HPDE6-E6E7 (cell line): ENCODE results near the gene ELP6.
"Not testable (repeated sequence)": the region's sequence is repeated elsewhere in the genome, so short reads cannot be mapped to it uniquely, and the experiment has no call there.

Experiments used
- DNase-seq: peaks from one replicate; pipeline ENCODE4 v3.0.0; 2011; ENCODE audit warnings: missing footprints; ENCODE audit errors: extremely low spot score

Gene ELP6

DNA sequence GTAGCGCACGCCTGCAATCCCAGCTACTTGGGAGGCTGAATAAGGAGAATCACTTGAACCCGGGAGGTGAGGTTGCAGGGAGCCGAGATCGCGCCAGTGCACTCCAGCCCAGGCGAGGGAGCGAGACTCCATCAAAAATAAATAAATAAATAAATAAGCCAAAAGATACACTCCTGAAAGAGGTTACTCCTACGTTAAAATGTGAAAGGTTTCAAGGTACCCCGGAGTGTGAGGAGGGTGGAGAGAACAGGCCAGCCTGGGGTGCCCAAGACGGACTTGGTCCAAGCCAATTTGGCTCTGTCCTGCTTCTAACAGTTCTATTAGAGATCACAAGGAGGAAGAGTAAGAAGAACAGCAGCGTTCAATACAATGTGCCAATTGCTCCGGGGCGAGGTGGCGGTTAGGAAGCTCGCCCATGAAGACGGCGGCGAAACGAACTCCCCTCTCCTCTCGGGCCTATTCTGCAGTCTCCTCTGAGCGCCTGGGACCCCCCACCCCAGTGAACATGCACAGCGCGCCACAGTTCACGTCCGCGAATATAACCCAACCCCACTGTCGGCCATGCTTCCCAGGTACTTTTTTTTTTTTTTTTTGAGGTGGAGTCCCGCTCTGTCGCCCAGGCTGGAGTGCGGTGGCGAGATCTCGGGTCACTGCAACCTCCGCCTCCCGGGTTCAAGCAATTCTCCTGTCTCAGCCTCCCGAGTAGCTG, 942 bp downstream of the ELP6 start:
- no peak for DNase-seq

DNA sequence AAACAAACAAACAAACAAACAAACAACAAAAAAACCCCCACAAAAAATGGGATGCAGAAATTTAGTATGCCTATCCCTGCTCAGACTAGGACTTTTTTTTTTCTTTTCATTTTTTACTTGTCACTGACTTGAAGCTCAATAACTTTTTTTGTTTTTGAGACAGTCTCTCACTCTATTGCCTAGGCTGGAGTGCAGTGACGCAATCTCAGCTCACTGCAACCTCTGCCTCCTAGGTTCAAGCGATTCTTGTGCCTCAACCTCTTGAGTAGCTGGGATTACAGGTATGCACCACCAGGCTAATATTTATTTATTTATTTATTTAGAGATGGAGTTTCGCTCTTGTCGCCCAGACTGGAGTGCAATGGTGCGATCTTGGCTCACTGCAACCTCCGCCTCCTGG, 8.2 kb downstream of the ELP6 start:
- not testable (repeated sequence) for DNase-seq

DNA sequence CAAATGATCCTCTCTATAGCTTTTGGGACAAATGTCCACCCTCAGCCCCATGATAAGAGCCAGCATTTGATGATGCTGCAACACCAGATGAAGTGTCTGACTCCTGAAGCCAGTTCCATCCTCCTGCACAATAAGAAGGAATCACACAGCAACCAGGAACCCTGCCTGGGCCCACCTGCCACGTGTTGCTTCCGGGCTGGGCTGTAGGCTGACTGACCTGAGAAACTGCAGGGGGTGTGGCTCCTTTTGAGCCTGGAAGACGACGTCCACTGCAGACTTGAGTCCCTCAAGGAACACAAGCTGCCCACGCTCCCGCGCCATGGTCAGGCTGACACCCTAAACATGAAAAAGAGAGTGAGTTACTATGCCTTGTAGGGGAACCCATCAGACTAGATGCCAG, 9.4 kb downstream of the ELP6 start:
- no peak for DNase-seq

DNA sequence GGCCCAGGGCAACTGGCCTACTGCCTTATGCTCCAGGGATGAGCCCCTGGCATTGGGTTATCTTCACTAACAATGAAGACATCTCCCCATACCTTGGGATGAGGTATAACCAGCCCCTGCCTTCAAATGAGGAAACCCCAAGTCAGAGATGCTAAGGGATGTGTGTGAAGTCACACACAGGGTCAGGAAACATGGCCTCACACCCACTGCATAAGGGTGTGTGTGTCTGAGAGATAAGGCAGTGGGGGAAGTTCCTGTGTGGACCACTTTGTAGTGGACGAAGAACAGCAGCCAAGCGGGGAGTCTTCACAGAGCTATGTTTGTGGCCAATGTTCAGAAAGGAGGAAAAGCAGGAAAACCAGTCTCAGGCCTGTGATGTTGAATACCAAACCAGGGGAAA, 10.5 kb downstream of the ELP6 start:
- DNase-seq: no peak

DNA sequence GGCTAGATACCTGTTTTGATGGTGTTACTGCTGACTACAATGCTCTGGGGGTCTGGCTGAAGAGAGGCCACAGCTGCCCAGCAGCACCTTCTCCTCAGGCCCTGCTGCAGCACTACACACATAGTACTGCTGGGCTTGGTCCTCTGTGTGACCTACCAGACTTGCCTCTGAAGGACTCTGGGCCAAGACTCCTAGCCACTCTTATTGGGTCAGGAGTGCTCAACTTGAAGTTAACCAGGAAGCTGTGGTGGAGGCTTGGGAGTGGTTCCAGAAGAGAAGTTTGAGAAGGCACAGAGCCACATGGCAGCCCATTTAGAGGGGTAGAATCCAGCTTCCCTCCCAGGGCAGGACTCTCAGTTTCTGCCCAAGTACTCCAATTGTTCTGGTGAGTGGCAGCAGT, 16.6 kb downstream of the ELP6 start:
- no peak for DNase-seq

DNA sequence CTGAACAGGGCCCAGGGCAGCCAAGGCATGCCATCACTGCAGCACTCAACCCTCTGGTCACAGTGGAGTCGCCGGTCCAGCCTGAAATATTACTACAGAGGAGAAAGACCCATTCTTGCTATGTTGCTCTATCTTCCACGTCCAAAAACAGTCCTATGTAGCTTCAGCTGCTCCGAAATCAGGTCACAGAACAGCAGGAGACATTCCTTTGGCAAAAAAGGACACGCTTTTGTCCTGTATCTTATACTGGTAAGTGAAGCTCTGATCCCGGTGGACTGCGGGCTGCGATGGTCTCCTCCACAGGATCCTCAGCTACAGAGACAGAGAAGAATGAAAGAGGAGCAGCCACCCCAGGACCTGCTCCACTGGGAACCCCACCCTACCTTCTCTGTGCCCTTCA, 17.6 kb downstream of the ELP6 start:
- no peak for DNase-seq

DNA sequence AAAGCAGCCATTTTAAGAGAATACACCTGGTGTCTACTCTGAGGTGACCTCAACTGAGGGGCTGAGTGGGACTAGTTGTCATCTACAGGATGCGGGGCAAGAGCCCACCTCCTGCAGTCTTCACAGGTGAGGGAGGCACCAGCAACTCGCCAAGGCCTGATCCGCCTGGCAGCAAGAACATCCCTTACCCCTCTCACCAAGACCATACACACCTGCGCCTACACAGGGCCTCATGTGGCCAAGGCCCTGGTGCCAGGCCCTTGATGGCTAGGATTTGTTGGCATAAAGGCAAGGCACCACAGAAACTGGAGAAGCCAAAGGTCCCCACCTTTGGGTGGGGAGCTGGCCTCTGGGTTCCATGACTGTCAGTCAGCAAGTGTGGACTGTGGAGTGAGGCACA, 18.4 kb downstream of the ELP6 start:
- no peak for DNase-seq

DNA sequence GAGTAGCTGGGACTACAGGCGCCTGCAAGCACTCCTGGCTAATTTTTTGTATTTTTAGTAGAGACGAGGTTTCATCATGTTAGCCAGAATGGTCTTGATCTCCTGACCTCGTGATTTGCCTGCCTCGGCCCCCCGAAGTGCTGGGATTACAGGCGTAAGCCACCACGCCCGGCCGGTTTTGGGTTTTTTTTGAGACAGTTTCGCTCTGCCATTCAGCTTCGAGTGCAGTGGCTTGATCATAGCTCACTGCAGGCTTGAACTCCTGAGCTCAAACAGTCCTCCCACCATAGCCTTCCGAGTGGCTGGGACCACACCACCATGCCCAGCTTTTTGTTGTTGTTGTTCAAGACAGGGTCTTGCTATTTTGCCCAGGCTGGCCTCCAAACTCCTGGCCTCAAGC, 21.7 kb downstream of the ELP6 start:
- DNase-seq: no peak

DNA sequence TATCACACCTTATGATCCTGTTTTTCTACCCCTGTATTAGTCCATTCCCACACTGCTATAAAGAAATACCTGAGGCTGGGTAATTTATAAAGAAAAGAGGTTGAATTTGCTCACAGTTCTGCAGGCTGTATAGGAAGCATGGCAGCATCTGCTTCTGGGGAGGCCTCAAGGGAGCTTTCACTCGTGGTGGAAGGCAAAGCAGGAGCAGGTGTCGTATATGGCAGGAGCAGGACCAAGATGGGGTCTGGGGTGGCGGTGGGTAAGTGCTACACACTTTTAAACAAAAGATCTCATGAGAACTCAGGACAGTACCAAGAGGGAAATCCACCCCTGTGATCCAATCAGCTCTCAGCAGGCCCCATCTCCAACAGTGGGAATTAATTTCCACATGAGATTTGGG, 22.3 kb downstream of the ELP6 start:
- DNase-seq: no peak

DNA sequence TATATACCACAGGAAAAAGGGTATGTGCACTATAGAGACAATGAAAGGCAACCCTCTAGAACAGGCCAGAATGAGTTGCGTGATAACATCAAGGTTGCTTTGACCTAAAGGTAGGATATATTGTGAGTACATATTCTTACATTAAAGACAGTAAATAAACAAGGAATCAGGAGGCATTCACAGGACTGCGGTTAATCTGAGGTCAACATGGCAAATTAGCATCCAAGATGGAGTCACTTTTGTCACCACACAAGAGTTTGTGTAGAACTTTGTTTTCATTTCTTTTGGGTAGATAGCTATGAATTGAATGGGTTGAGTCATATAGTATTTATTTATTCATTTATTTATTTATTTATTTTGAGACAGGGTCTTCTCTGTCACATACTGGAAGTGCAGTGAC, 26.2 kb downstream of the ELP6 start:
- DNase-seq: no peak

DNA sequence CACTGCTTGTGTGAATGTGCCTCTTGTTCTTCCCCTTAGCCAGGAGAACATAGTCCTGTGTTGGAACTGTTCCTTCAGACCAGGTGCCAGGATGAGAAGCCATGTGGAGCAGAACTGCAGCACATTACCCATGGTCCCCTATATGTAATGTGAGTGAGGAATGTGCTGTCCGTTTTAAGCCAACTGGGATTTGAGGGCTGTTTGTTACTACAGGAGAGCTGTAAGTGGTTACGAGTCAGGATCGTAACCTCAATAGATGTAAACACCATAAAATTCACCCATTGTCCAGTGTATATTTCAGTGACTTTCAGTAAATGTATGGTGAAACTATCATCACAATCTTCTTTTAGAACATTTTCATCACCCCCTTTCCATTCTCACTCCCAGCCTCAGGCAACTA, 27.7 kb downstream of the ELP6 start:
- DNase-seq: no peak

DNA sequence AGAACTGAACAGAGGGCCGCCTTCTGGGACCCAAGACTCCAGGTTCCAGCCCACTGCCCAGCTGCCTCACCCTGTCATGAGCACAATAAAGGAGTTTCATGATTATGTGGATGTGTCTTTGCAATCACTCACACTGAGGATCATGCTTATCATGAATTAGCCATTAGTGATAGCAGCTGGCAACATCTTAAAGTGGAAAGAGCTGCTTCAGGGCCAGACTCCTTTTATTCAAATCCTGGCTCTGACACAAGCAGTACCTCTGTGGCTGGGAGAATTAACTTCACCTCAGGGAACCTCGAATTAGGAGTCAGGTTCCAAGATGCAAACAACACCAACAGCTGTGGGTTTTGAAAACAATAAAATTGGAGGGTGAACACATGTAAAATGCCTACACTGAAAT, 31.1 kb downstream of the ELP6 start:
- DNase-seq: no peak

DNA sequence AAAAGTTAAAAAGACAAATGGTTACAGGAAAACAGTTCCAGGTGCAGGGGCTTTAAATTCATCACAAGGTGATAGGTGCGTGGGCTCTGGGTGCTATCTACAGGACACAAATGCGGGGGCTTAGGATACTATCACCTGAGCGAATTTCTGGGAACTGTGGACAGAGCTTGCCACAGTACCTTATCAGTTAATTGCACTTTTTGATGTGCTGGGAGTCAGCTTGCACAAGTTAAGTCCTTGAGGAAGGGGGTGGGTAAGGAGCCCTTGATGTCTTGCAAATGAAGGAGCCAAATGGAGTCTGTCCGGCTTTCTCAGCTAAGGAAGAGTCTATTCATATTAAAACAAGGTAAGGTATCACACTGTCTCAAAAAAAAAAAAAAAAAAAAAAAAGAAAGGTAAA, 31.7 kb downstream of the ELP6 start:
- DNase-seq: not testable (repeated sequence)

DNA sequence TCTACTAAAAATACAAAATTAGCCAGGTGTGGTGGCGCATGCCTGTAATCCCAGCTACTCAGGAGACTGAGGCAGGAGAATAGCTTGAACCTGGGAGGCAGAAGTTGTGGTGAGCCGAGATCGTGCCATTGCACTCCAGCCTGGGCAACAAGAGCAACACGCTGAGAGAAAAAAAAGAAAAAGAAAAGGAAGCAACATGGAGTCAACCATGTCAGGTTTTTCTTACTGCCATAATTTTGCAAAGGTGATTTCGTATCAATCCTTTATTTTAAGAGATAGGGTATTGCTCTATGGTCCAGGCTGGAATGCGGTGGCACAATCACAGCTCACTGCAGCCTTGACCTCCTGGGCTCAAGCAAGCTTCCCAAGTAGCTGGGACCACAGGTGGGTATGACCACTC, 33.2 kb downstream of the ELP6 start:
- not testable (repeated sequence) for DNase-seq

DNA sequence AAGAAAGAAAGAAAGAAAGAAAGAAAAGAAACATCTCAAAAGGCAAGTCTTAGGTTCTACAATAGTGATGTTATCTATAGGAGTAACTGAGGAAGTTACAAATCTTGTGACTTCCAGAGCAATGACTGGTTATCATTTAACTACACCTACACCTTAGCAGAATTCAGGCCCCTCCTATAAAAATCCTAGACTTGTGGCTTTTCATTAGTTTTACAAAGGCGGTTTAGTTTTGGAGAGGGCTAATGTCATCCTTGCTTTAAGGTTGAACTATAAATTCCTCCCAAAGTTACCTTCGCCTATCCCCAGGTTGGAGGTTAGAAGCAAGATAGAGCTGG, 33.7 kb downstream of the ELP6 start:
- no peak for DNase-seq

DNA sequence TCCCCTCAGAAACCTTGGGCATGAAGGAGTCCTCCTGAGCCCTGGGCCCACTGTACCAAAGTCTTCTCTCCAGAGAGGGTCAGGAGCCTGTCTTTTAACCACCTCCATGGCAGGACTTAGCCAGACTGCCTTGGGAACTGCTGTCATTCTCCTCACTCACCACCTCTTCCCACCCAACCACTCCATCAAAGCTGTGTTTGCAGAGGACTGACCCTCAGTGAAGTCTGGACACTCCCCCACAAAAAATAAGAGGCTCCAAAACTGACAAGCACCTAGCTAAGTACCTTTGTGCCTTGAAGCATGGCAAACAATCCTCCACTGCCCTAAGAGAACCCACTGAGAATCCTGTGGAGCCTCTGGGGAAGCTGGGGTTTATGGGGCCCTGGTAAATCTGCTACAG, 35.5 kb downstream of the ELP6 start:
- DNase-seq: no peak

DNA sequence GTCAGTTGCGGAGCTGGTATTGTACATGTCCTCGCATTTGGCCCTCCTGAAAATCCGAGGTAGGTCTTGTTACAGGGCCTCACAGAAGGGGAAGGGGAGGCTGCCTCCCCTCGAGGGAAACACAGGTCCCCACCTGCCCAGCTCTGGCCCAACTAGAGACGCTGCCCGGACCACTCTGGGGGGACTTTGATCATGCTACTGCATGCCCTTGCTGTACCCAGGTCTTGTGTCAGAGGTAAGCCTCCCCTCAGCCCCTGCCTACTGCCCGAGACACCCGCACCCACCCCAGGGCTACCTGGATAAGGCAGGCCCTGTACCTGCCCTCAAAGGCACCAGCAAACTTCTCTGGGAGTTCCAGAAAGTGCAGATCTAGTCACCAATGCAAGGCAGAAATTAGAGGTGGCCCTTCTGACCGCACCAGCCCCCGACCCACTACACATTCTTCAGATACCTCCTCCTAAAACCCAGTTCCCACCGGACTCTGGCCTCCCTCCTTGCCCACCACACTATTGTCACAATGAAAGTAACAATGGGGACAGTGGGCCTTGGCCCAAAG, 36.8 kb downstream of the ELP6 start:
- no peak for DNase-seq

DNA sequence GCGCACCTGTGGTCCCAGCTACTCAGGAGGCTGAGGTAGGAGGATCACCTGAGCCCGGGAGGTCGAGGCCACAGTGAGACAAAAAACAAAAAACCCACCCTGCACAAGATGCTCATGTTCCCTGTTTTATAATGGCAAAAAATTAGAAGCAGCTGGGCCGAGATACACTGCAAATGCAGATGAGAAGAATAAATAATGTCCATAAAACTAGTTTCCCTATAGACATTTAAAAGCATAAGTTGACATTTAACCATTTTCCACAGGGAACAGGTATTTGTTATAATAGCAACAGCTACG, 37.2 kb downstream of the ELP6 start:
- no peak for DNase-seq

DNA sequence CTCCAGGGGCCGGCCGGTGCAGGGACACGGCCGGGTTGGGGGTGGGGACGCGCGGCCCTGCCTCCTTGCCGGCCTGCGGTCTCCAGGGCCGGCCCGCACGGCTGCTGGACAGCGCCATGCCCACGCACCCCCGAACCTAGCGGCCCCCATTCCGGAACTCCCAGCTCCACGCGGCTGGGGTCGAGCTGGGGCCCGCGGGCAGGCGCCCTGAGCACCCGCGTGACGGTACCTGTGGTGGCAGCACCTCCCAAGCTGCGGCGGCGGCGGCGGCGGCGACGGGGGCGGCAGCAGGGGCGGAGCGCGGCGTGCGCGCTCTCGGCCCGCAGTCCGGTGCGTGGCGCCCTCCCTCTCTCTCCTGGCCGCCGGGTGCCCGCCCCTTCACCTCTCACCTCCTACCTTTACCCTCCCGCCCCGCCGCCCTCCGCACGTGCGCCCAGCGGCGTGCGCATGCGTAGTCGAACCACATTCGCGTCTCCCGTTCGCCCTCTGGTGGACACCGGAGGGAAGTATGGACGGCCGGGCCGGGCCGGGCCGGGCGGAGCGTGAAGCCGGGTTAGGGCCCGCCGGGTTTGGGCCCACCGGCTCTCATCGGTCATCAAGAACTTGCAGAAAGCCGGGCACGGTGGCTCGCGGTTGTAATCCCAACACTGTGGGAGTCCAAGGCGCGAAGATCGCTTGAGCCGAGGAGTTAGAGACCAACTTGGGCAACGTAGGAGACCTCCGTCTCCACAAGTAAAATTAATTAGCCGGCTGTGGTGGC, 37.8 kb downstream of the ELP6 start, which contains the start of gene SCAP:
Gene SCAP, minus strand, starts transcription at position 372 of the 760 bp plus-strand sequence. CDS start 32,948 bp downstream, outside the sequence.
- peak; percentile 31 for DNase-seq

DNA sequence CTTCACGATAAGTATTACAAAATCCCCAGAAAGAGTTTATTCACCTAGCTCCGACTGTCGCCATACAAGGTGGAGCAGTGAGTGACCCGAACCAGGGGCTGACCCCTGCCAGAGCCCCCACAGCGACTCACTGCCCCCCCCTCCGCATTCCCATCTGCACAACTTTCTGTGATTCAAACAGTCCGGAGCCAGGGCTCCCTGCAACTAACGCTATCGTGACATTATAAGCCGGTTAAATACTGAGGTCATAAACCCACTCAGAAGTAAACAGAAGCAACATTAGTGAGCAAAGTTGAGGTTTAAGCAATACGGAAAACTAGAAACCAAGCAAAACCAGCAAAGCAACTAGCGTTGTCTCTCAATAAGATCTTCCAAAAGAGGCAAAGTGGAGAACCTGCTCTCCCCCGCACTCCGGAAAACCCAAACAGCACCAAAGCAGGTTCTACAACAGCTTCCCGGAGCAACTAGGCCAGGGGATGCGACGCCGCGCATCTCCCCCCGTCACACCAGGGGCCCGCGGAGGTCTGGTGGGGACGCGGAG, 38.4 kb downstream of the ELP6 start:
- peak; percentile 2 for DNase-seq

DNA sequence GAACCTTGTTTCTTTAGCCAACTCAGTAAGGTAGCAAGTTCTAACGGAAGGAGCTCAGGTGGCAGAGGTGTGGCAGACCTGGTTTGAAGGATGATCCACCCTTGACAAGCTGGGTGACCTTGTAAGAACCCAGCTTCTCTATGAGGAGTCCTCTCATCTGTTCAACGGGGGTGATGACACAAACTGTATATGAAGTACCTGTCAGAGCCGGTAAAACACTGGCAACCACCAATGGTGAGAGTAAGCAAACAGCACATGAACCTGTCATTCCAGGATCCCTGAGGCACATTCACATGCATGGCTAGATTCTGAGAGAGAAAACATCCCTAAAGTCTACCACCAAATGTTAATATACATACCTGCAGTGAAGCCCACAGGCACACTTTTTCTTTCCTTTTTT, 40.1 kb downstream of the ELP6 start:
- DNase-seq: no peak

DNA sequence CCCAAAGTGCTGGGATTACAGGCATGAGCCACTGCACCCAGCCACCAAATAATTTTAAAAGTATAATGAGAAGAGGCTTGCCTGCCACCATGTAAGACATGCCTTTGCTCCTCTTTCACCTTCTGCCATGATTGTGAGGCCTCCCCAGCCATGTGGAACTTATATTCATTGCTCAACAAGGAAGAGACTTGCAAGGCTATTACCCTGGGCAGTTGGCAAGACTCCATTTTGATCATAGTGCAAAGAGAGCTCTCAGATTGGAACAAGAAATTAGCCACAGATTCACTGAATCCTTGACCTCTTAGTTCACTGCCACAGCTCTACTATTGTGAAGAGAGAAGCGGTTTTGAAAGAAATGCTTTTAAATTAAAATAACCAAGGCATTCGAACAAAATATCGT, 43.9 kb downstream of the ELP6 start:
- no peak for DNase-seq

DNA sequence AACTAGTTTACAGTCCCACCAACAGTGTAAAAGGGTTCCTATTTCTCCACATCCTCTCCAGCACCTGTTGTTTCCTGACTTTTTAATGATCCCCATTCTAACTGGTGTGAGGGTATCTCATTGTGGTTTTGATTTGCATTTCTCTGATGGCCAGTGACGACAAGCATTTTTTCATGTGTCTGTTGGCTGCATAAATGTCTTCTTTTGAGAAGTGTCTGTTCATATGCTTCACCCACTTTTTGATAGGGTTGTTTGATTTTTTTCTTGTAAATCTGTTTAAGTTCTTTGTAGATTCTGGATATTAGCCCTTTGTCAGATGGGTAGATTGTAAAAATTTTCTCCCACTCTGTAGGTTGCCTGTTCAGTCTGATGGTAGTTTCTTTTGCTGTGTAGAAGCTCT, 45.2 kb downstream of the ELP6 start:
- DNase-seq: not testable (repeated sequence)
